ENCODE data around the gene CLEC20A. TPM values are rescaled to one million over a fixed set of nuclear protein-coding genes. Genes with fewer than 3 reads are reported as not detected.

CLEC20A gene
- total and polyA plus RNA-seq, 2 donors (not counting 1 experiment from before 2014, with no cell fraction given): not detected

DNA sequence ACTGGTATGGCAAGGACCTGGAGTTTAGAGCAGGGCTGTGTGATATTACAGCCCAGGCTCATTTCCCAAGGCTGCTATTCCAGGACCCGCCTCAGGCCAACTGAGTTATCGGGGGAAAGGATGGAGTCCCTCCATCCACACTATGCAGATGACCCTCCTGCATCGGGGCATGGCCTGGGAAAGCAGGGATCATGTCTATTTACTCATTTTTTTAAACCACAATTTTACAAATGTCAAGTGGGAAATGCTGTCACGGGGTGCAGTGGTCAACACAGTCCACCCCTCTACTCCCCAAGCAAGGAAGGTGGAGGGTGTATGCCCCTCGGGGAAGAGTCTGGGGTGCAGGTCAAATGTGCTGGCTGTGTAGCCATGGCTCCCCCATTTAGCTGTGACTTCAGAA is 6.1 kb upstream of the CLEC20A start:
- H3K27me3 ChIP-seq (ENCODE audit: control insufficient read depth, insufficient read depth, low read length): no peaks in the 10 kb centered on the region

DNA sequence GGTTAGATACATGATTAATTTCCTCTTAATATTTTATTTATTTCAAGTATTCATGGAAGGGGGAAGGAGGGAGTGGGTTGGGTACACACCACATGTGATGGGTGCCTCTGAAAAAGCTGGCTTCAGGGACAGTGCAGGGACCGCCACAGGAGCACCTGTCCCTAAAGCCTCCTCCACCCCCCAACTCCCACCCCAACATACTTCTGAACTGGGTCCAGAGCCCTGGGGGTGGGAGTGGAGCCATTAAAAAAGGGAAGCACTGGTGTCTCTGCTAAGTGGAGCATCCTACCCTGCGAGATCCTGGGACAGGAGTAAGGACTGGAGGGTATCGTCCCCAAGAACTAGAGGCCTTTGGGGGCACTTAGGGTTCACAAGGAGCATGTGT is 5.6 kb upstream of the CLEC20A start:
- Histone ChIP-seq H3K36me3 (ENCODE audit: control insufficient read depth, insufficient read depth, low read length) (no peaks in the 10 kb centered on the region), H3K27me3 (ENCODE audit: control insufficient read depth, insufficient read depth, low read length) (no peaks in the 10 kb centered on the region), H3K4me2 (ENCODE audit: extremely low read depth, insufficient read depth, low read length) (no peak overlapping the region), H3K9ac (ENCODE audit: insufficient read depth, low read length) (no peak overlapping the region), H3K27ac (ENCODE audit: insufficient read depth, low read length) (no peak overlapping the region), H4K20me1 (ENCODE audit: control insufficient read depth, extremely low read depth, insufficient read depth, low read length) (no peaks in the 10 kb centered on the region), H2AFZ (ENCODE audit: low read length) (no peak overlapping the region), H3K79me2 (ENCODE audit: control insufficient read depth, insufficient read depth, low read length) (no peaks in the 10 kb centered on the region), H3K9me3 (ENCODE audit: control insufficient read depth, insufficient read depth, low read depth, low read length) (no peaks in the 10 kb centered on the region), H3K4me1 (ENCODE audit: control insufficient read depth, extremely low read depth, insufficient read depth, low read length) (no peaks in the 10 kb centered on the region), H3K4me3 (replicated peaks in 1 of 4; ENCODE audit: control extremely low read depth in 1 of 4, insufficient read depth in 1 of 4, low read depth in 3 of 4, low read length in 4 of 4) (no peak overlapping the region)
- DNase-seq (ENCODE audit: low read depth in 2 of 2): no peak
- TF ChIP-seq, protein P1, sequence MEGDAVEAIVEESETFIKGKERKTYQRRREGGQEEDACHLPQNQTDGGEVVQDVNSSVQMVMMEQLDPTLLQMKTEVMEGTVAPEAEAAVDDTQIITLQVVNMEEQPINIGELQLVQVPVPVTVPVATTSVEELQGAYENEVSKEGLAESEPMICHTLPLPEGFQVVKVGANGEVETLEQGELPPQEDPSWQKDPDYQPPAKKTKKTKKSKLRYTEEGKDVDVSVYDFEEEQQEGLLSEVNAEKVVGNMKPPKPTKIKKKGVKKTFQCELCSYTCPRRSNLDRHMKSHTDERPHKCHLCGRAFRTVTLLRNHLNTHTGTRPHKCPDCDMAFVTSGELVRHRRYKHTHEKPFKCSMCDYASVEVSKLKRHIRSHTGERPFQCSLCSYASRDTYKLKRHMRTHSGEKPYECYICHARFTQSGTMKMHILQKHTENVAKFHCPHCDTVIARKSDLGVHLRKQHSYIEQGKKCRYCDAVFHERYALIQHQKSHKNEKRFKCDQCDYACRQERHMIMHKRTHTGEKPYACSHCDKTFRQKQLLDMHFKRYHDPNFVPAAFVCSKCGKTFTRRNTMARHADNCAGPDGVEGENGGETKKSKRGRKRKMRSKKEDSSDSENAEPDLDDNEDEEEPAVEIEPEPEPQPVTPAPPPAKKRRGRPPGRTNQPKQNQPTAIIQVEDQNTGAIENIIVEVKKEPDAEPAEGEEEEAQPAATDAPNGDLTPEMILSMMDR (conservative IDR thresholded peaks at IDR 0.05 in 1 of 2, IDR thresholded peaks at IDR 0.05 in 1 of 2; ENCODE audit: low read depth in 1 of 2, low read length in 2 of 2): no peak
- TF ChIP-seq EZH2 (IDR thresholded peaks at IDR 0.05; ENCODE audit: low read length, missing control alignments): no peak

More for the DNA sequence above, 6.1 kb upstream of the CLEC20A start:
- Histone ChIP-seq H3K4me2 (ENCODE audit: extremely low read depth, insufficient read depth, low read length) (no peak overlapping the region), H3K36me3 (ENCODE audit: control insufficient read depth, insufficient read depth, low read length) (no peaks in the 10 kb centered on the region), H3K79me2 (ENCODE audit: control insufficient read depth, insufficient read depth, low read length) (no peaks in the 10 kb centered on the region), H3K4me1 (ENCODE audit: control insufficient read depth, extremely low read depth, insufficient read depth, low read length) (no peaks in the 10 kb centered on the region), H4K20me1 (ENCODE audit: control insufficient read depth, extremely low read depth, insufficient read depth, low read length) (no peaks in the 10 kb centered on the region), H3K9ac (ENCODE audit: insufficient read depth, low read length) (no peak overlapping the region), H2AFZ (ENCODE audit: low read length) (no peak overlapping the region), H3K9me3 (ENCODE audit: control insufficient read depth, insufficient read depth, low read depth, low read length) (no peaks in the 10 kb centered on the region), H3K4me3 (replicated peaks in 1 of 4; ENCODE audit: control extremely low read depth in 1 of 4, insufficient read depth in 1 of 4, low read depth in 3 of 4, low read length in 4 of 4) (no peak overlapping the region), H3K27ac (ENCODE audit: insufficient read depth, low read length) (no peak overlapping the region)
- no peak for DNase-seq (ENCODE audit: low read depth in 2 of 2)
- TF ChIP-seq EZH2 (IDR thresholded peaks at IDR 0.05; ENCODE audit: low read length, missing control alignments): no peak
- TF ChIP-seq, protein P1 (conservative IDR thresholded peaks at IDR 0.05 in 1 of 2, IDR thresholded peaks at IDR 0.05 in 1 of 2; ENCODE audit: low read depth in 1 of 2, low read length in 2 of 2): no peak

- Histone ChIP-seq H3K9me3 (ENCODE audit: control insufficient read depth, insufficient read depth, low read depth, low read length) (no peaks in the 10 kb centered on the region), H3K36me3 (ENCODE audit: control insufficient read depth, insufficient read depth, low read length) (no peaks in the 10 kb centered on the region), H3K27me3 (ENCODE audit: control insufficient read depth, insufficient read depth, low read length) (no peaks in the 10 kb centered on the region), H3K4me3 (replicated peaks in 1 of 4; ENCODE audit: control extremely low read depth in 1 of 4, insufficient read depth in 1 of 4, low read depth in 3 of 4, low read length in 4 of 4) (no peak overlapping the region), H3K4me2 (ENCODE audit: extremely low read depth, insufficient read depth, low read length) (no peak overlapping the region), H3K79me2 (ENCODE audit: control insufficient read depth, insufficient read depth, low read length) (no peaks in the 10 kb centered on the region), H2AFZ (ENCODE audit: low read length) (no peak overlapping the region), H3K27ac (ENCODE audit: insufficient read depth, low read length) (no peak overlapping the region), H3K9ac (ENCODE audit: insufficient read depth, low read length) (no peak overlapping the region), H4K20me1 (ENCODE audit: control insufficient read depth, extremely low read depth, insufficient read depth, low read length) (no peaks in the 10 kb centered on the region), H3K4me1 (ENCODE audit: control insufficient read depth, extremely low read depth, insufficient read depth, low read length) (no peaks in the 10 kb centered on the region)
- no peak for TF ChIP-seq EZH2 (IDR thresholded peaks at IDR 0.05; ENCODE audit: low read length, missing control alignments)
- TF ChIP-seq, protein P1 (conservative IDR thresholded peaks at IDR 0.05 in 1 of 2, IDR thresholded peaks at IDR 0.05 in 1 of 2; ENCODE audit: low read depth in 1 of 2, low read length in 2 of 2): peak; percentile 93 to 98
- DNase-seq (ENCODE audit: low read depth in 2 of 2): peak; percentile 46 to 74
Measured at GRCh38 chr1:178501705-178502329, 5.1 kb upstream of the CLEC20A start.

All from fibroblast of lung (primary cell).